Neuronal stem cell (in vitro differentiated cells): ENCODE results near the gene NFIB.

Source experiments
- DNase-seq: peaks from one replicate; pipeline ENCODE4 v3.0.0-alpha.2; 2013; ENCODE audit warnings: low spot score
- H2AFZ ChIP-seq: one replicate; pipeline ENCODE4 v1.6.1; 2013; ENCODE audit warnings: mild to moderate bottlenecking, low read length, inconsistent platforms
- H2AK5ac ChIP-seq: 2 replicates; pipeline ENCODE4 v1.6.1; 2013; ENCODE audit warnings: low read depth, mild to moderate bottlenecking, inconsistent platforms, low read length, moderate library complexity, mixed read lengths
- H2BK120ac ChIP-seq: 2 replicates; pipeline ENCODE4 v1.6.1; 2013; ENCODE audit warnings: low read depth, mild to moderate bottlenecking, inconsistent platforms, low read length, moderate library complexity, mixed read lengths
- H2BK12ac ChIP-seq: one replicate; pipeline ENCODE4 v1.6.1; 2013; ENCODE audit warnings: low read length, inconsistent platforms
- H2BK15ac ChIP-seq: 2 replicates; pipeline ENCODE4 v1.6.1; 2013; ENCODE audit warnings: mild to moderate bottlenecking, low read length, inconsistent platforms, mixed read lengths
- H2BK5ac ChIP-seq: one replicate; pipeline ENCODE4 v1.6.1; 2013; ENCODE audit warnings: inconsistent platforms, mild to moderate bottlenecking, low read length, moderate library complexity
- H3K14ac ChIP-seq: one replicate; pipeline ENCODE4 v1.6.1; 2013; ENCODE audit warnings: low read length, inconsistent platforms
- H3K18ac ChIP-seq: 2 replicates; pipeline ENCODE4 v1.6.1; 2013; ENCODE audit warnings: low read length, inconsistent platforms
- H3K23ac ChIP-seq: 2 replicates; pipeline ENCODE4 v1.6.1; 2013; ENCODE audit warnings: low read depth, mild to moderate bottlenecking, mixed read lengths, low read length, inconsistent platforms; ENCODE audit not compliant: poor library complexity
- H3K27ac ChIP-seq: replicated peaks from 3 replicates; pipeline ENCODE4 v1.5.1; 2013; ENCODE audit warnings: low read length, inconsistent platforms
- H3K27me3 ChIP-seq, 3 experiments: 2 replicates each; pipeline ENCODE4 v1.6.1; 2013; ENCODE audit warnings: low read length in 3 of 3, mild to moderate bottlenecking in 2 of 3, inconsistent platforms in 1 of 3, low read depth in 1 of 3, mixed read lengths in 1 of 3, moderate library complexity in 1 of 3; ENCODE audit not compliant: control insufficient read depth in 3 of 3, insufficient read depth in 3 of 3
- H3K36me3 ChIP-seq, 2 donors: replicated peaks in 1 of 2; 2 replicates each; pipeline ENCODE4 v1.6.1; 2013; ENCODE audit warnings: low read length in 2 of 2; ENCODE audit not compliant: control insufficient read depth in 2 of 2, insufficient read depth in 2 of 2
- H3K4ac ChIP-seq: 2 replicates; pipeline ENCODE4 v1.6.1; 2013; ENCODE audit warnings: inconsistent platforms, mild to moderate bottlenecking, low read length, moderate library complexity
- H3K4me1 ChIP-seq, 2 donors: 1 replicate in 1 of 2; 2 replicates in 1 of 2; pipeline ENCODE4 v1.6.1; 2013; ENCODE audit warnings: low read length in 2 of 2, low read depth in 1 of 2; ENCODE audit not compliant: control insufficient read depth in 2 of 2, insufficient read depth in 1 of 2
- H3K4me2 ChIP-seq: one replicate; pipeline ENCODE4 v1.6.1; 2013; ENCODE audit warnings: mild to moderate bottlenecking, low read length, inconsistent platforms; ENCODE audit not compliant: insufficient read depth, poor library complexity, severe bottlenecking
- H3K4me3 ChIP-seq, 2 donors: 2 replicates each; pipeline ENCODE4 v1.5.1; 2013; ENCODE audit warnings: low read length in 2 of 2, mild to moderate bottlenecking in 2 of 2, inconsistent platforms in 1 of 2, moderate library complexity in 1 of 2
- H3K79me1 ChIP-seq: one replicate; pipeline ENCODE4 v1.6.1; 2013; ENCODE audit warnings: low read depth, mild to moderate bottlenecking, inconsistent platforms, low read length, moderate library complexity
- H3K9ac ChIP-seq: one replicate; pipeline ENCODE4 v1.6.1; 2013; ENCODE audit warnings: mild to moderate bottlenecking, low read depth, low read length, inconsistent platforms; ENCODE audit not compliant: poor library complexity
- H3K9me3 ChIP-seq, 2 donors: replicated peaks in 1 of 2; 2 replicates each; pipeline versions ENCODE3 to v1.6.1; 2013; ENCODE audit warnings: low read length in 2 of 2, mild to moderate bottlenecking in 2 of 2, inconsistent platforms in 1 of 2, low read depth in 1 of 2, mixed read lengths in 1 of 2, moderate library complexity in 1 of 2; ENCODE audit not compliant: control insufficient read depth in 2 of 2, insufficient read depth in 1 of 2
- H4K8ac ChIP-seq: one replicate; pipeline ENCODE4 v1.6.1; 2013; ENCODE audit warnings: low read depth, mild to moderate bottlenecking, inconsistent platforms, low read length, moderate library complexity
- H4K91ac ChIP-seq: one replicate; pipeline ENCODE4 v1.6.1; 2013; ENCODE audit warnings: low read length, low read depth, mild to moderate bottlenecking, inconsistent platforms; ENCODE audit not compliant: poor library complexity
- WGBS, 2 donors: extraction: QIAGEN DNeasy Blood & Tissue Kit; methylation state at CpG; one replicate each; pipeline ENCODE4 v1.1.7; 2013; ENCODE audit warnings: missing lambda C conversion rate in 2 of 2, mixed read lengths in 1 of 2; ENCODE audit not compliant: insufficient read length in 2 of 2, insufficient replicate concordance in 1 of 2; ENCODE audit errors: extremely low coverage in 2 of 2; 5-methylcytosine and 5-hydroxymethylcytosine counted together

The NFIB gene

GRCh38 chr9:14263707-14264483 lies 50.0 kb downstream of the NFIB start:
- no peak for DNase-seq
- Histone ChIP-seq H3K9ac (no peak overlapping the region), H3K9me3 (no peaks in the 10 kb centered on the region), H3K14ac (no peak overlapping the region), H4K8ac (no peak overlapping the region), H3K27ac (no peak overlapping the region), H2AK5ac (no peak overlapping the region), H3K4ac (no peak overlapping the region), H2AFZ (no peak overlapping the region), H3K18ac (no peak overlapping the region), H3K27me3 (no peaks in the 10 kb centered on the region), H3K4me1 (no peaks in the 10 kb centered on the region), H2BK5ac (no peak overlapping the region), H2BK15ac (no peak overlapping the region), H2BK12ac (no peak overlapping the region), H3K36me3 (no peaks in the 10 kb centered on the region), H3K4me3 (no peak overlapping the region), H4K91ac (no peak overlapping the region), H3K4me2 (no peak overlapping the region), H3K79me1 (no peaks in the 10 kb centered on the region), H3K23ac (no peak overlapping the region), H2BK120ac (no peak overlapping the region)
- WGBS, 2 donors = no CpG with 5 or more reads among the region's 7 CpGs

GRCh38 chr9:14262827-14263226 lies 51.1 kb downstream of the NFIB start:
- Histone ChIP-seq H2AK5ac (no peak overlapping the region), H3K4me2 (no peak overlapping the region), H2BK12ac (no peak overlapping the region), H3K27me3 (no peaks in the 10 kb centered on the region), H2AFZ (no peak overlapping the region), H3K36me3 (no peaks in the 10 kb centered on the region), H3K4me3 (no peak overlapping the region), H3K9ac (no peak overlapping the region), H3K18ac (no peak overlapping the region), H4K8ac (no peak overlapping the region), H3K4me1 (no peaks in the 10 kb centered on the region), H3K79me1 (no peaks in the 10 kb centered on the region), H3K27ac (no peak overlapping the region), H3K4ac (no peak overlapping the region), H2BK120ac (no peak overlapping the region), H3K14ac (no peak overlapping the region), H2BK5ac (no peak overlapping the region), H4K91ac (no peak overlapping the region), H3K9me3 (no peaks in the 10 kb centered on the region), H3K23ac (no peak overlapping the region), H2BK15ac (no peak overlapping the region)
- DNase-seq = no peak
- no CpG with 5 or more reads among the region's 2 CpGs for WGBS, 2 donors

GRCh38 chr9:14261616-14262015 lies 52.3 kb downstream of the NFIB start:
- no peak overlapping the region for H3K4me2 ChIP-seq
- H2BK120ac ChIP-seq = no peak overlapping the region
- H2BK5ac ChIP-seq = no peak overlapping the region
- no peaks in the 10 kb centered on the region for H3K79me1 ChIP-seq
- H2BK15ac ChIP-seq = no peak overlapping the region
- no peak overlapping the region for H3K14ac ChIP-seq
- H3K18ac ChIP-seq = no peak overlapping the region
- H2AK5ac ChIP-seq = no peak overlapping the region
- DNase-seq = no peak
- no peak overlapping the region for H3K4ac ChIP-seq
- H3K36me3 ChIP-seq = no peaks in the 10 kb centered on the region
- no peak overlapping the region for H3K23ac ChIP-seq
- H4K8ac ChIP-seq = no peak overlapping the region
- no peak overlapping the region for H3K4me3 ChIP-seq
- no peaks in the 10 kb centered on the region for H3K27me3 ChIP-seq
- no CpG with 5 or more reads among the region's 2 CpGs for WGBS, 2 donors
- no peaks in the 10 kb centered on the region for H3K9me3 ChIP-seq
- H2AFZ ChIP-seq = no peak overlapping the region
- H3K4me1 ChIP-seq = no peaks in the 10 kb centered on the region
- no peak overlapping the region for H3K27ac ChIP-seq
- H2BK12ac ChIP-seq = no peak overlapping the region
- H3K9ac ChIP-seq = no peak overlapping the region
- H4K91ac ChIP-seq = no peak overlapping the region

GRCh38 chr9:14260101-14260500 lies 53.8 kb downstream of the NFIB start:
- Histone ChIP-seq H2AK5ac (no peak overlapping the region), H3K9me3 (no peaks in the 10 kb centered on the region), H3K27ac (no peak overlapping the region), H2BK12ac (no peak overlapping the region), H3K4ac (no peak overlapping the region), H2AFZ (no peak overlapping the region), H3K18ac (no peak overlapping the region), H3K4me2 (no peak overlapping the region), H3K4me3 (no peak overlapping the region), H4K8ac (no peak overlapping the region), H3K36me3 (no peaks in the 10 kb centered on the region), H3K27me3 (no peaks in the 10 kb centered on the region), H2BK5ac (no peak overlapping the region), H3K9ac (no peak overlapping the region), H4K91ac (no peak overlapping the region), H3K14ac (no peak overlapping the region), H2BK15ac (no peak overlapping the region), H3K4me1 (no peaks in the 10 kb centered on the region), H3K23ac (no peak overlapping the region), H2BK120ac (no peak overlapping the region), H3K79me1 (no peaks in the 10 kb centered on the region)
- no CpG with 5 or more reads among the region's 4 CpGs for WGBS, 2 donors
- DNase-seq = no peak
